GM12873 (cell line): ENCODE measurements around the gene ST7L.

Experiments
- TF ChIP-seq, protein P1 (sequence below): IDR thresholded peaks from 2 replicates; pipeline ENCODE4 v1.5.1; 2012; ENCODE audit warnings: low read depth, mild to moderate bottlenecking, moderate library complexity, low read length, control low read depth; ENCODE audit not compliant: insufficient read depth; ENCODE audit errors: missing control alignments

The ST7L gene

DNA sequence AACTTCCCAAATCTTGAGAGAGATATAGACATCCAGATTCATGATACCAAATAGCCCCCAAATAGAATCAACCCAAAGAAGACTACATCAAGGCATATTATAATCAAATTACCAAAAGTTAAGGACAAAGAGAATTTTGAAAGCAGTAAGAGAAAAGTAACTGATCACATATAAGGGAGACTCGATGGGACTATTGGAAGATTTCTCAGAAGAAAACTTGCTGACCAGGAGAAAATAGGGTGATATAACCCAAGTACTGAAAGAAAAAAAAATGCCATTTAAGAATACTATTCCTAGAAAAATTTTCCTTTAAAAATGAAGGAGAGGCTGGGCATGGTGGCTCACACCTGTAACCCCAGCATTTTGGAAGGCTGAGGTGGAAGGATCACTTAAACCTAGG is 140.6 kb downstream of the ST7L start:
- TF ChIP-seq, protein P1, sequence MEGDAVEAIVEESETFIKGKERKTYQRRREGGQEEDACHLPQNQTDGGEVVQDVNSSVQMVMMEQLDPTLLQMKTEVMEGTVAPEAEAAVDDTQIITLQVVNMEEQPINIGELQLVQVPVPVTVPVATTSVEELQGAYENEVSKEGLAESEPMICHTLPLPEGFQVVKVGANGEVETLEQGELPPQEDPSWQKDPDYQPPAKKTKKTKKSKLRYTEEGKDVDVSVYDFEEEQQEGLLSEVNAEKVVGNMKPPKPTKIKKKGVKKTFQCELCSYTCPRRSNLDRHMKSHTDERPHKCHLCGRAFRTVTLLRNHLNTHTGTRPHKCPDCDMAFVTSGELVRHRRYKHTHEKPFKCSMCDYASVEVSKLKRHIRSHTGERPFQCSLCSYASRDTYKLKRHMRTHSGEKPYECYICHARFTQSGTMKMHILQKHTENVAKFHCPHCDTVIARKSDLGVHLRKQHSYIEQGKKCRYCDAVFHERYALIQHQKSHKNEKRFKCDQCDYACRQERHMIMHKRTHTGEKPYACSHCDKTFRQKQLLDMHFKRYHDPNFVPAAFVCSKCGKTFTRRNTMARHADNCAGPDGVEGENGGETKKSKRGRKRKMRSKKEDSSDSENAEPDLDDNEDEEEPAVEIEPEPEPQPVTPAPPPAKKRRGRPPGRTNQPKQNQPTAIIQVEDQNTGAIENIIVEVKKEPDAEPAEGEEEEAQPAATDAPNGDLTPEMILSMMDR: no peak

DNA sequence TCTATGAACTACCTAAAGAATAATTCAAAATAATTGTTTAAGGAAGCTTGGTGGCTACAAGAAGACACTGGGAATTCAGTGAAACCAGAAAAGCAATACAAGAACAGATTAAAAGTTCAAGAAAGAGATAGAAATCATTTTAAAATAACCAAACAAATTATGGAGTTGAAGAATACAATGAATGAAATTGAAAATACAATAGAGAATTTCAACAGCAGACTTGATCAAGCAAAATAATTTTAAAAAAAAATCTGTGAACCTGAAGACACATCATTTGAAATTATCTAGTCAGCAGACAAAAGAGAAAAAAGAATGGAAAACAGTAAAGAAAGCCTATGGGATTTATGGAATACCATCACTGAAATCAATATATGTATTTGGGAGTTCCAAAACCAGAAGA is 141.4 kb downstream of the ST7L start:
- TF ChIP-seq, protein P1: no peak
